Gastroesophageal sphincter (tissue), 3 donors: Measurements from ENCODE around the gene CNTNAP2.

Source experiments
- CTCF ChIP-seq, 4 experiments: fragments of 200-600 bp in 2 of 4; fragments of 450-650 bp in 2 of 4; sonication (generic) in 1 of 4; IDR thresholded peaks; one replicate each; pipeline ENCODE4 v1.5.1; 2017 to 2019; ENCODE audit warnings: antibody characterized with exemption in 4 of 4, mild to moderate bottlenecking in 2 of 4, moderate library complexity in 2 of 4
- POLR2A ChIP-seq, 2 donors: fragments of 450-650 bp; IDR thresholded peaks; one replicate each; pipeline ENCODE4 v1.6.1; 2017; ENCODE audit warnings: antibody characterized with exemption in 2 of 2, mild to moderate bottlenecking in 2 of 2, moderate library complexity in 1 of 2

- no peak for TF ChIP-seq CTCF (IDR thresholded peaks at IDR 0.05)
- TF ChIP-seq POLR2A (IDR thresholded peaks at IDR 0.05) = no peak
Observed at GRCh38 chr7:148031019-148031418, 1914.4 kb downstream of the CNTNAP2 start.
